GM12878 (cell line): ENCODE results near the gene MZT2B.
"Not testable (repeated sequence)": the region's sequence is repeated elsewhere in the genome, so short reads cannot be mapped to it uniquely, and the experiment has no call there.

Experiments used
- HDAC2 ChIP-seq: fragments of 200-600 bp; sonication (generic); IDR thresholded peaks from 2 replicates; pipeline ENCODE4 v1.6.1; 2017
- HDAC6 ChIP-seq: fragments of 200-600 bp; sonication (generic); IDR thresholded peaks from one replicate; pipeline ENCODE4 v1.8.0; 2017; ENCODE audit warnings: antibody characterized with exemption; ENCODE audit not compliant: unreplicated experiment
- MAX ChIP-seq: IDR thresholded peaks from 2 replicates; pipeline ENCODE4 v1.6.1; 2012; ENCODE audit warnings: low read depth, low read length, improper control_type of control experiment
- MEF2A ChIP-seq: IDR thresholded peaks from 2 replicates; pipeline ENCODE4 v1.6.1; 2011; ENCODE audit warnings: low read depth, mild to moderate bottlenecking, low read length, moderate library complexity; ENCODE audit not compliant: insufficient read depth
- SIN3A ChIP-seq: IDR thresholded peaks from 2 replicates; pipeline ENCODE4 v1.6.1; 2012; ENCODE audit warnings: low read depth, low read length, improper control_type of control experiment
- YY1 ChIP-seq: IDR thresholded peaks from 2 replicates; pipeline ENCODE4 v1.6.1; 2011; ENCODE audit warnings: low read depth, mild to moderate bottlenecking, low read length
- ZSCAN29 ChIP-seq: fragments of 450-650 bp; IDR thresholded peaks from 2 replicates; pipeline ENCODE4 v1.6.1; 2017; ENCODE audit warnings: mild to moderate bottlenecking, moderate library complexity
- TF ChIP-seq, protein P1 (sequence below): IDR thresholded peaks from 2 replicates; pipeline ENCODE4 v1.6.1; 2011; ENCODE audit warnings: low read depth, low read length, improper control_type of control experiment, borderline replicate concordance
- TF ChIP-seq, protein P2 (sequence below): fragments of 450-650 bp; IDR thresholded peaks from 2 replicates; pipeline ENCODE4 v1.6.1; 2017; ENCODE audit warnings: mild to moderate bottlenecking

DNA sequence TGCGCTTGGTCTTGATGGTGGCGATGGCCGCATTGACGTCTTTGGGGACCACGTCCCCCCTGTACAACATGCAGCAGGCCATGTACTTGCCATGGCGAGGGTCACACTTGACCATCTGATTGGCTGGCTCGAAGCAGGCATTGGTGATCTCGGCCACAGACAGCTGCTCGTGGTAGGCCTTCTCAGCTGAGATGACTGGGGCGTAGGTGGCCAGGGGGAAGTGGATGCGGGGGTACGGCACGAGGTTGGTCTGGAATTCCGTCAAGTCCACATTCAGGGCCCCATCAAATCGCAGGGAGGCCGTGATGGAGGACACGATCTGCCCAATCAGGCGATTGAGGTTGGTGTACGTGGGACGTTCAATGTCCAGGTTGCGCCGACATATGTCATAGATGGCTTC, 11.8 kb downstream of the MZT2B start:
- not testable (repeated sequence) for TF ChIP-seq HDAC2, SIN3A, MEF2A, ZSCAN29, MAX, YY1, HDAC6
- TF ChIP-seq, protein P1, sequence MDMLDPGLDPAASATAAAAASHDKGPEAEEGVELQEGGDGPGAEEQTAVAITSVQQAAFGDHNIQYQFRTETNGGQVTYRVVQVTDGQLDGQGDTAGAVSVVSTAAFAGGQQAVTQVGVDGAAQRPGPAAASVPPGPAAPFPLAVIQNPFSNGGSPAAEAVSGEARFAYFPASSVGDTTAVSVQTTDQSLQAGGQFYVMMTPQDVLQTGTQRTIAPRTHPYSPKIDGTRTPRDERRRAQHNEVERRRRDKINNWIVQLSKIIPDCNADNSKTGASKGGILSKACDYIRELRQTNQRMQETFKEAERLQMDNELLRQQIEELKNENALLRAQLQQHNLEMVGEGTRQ: not testable (repeated sequence)
- TF ChIP-seq, protein P2, sequence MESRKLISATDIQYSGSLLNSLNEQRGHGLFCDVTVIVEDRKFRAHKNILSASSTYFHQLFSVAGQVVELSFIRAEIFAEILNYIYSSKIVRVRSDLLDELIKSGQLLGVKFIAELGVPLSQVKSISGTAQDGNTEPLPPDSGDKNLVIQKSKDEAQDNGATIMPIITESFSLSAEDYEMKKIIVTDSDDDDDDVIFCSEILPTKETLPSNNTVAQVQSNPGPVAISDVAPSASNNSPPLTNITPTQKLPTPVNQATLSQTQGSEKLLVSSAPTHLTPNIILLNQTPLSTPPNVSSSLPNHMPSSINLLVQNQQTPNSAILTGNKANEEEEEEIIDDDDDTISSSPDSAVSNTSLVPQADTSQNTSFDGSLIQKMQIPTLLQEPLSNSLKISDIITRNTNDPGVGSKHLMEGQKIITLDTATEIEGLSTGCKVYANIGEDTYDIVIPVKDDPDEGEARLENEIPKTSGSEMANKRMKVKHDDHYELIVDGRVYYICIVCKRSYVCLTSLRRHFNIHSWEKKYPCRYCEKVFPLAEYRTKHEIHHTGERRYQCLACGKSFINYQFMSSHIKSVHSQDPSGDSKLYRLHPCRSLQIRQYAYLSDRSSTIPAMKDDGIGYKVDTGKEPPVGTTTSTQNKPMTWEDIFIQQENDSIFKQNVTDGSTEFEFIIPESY: not testable (repeated sequence)
